NAMALWA (cell line): ENCODE measurements around the gene HEATR5A.
"Not testable (repeated sequence)": the region's sequence is repeated elsewhere in the genome, so short reads cannot be mapped to it uniquely, and the experiment has no call there.

Experiments used
- DNase-seq: peaks from one replicate; pipeline ENCODE4 v3.0.0-alpha.2; 2015; ENCODE audit warnings: low spot score

Gene HEATR5A

GRCh38 chr14:31326111-31326510, 94.2 kb downstream of the HEATR5A start:
- peak; percentile 33 for DNase-seq

GRCh38 chr14:31323419-31323818, 96.9 kb downstream of the HEATR5A start:
- DNase-seq: no peak

- no peak for DNase-seq
Measured at GRCh38 chr14:31320922-31321766, 99.2 kb downstream of the HEATR5A start.

- DNase-seq: no peak
Measured at GRCh38 chr14:31320216-31320615, 100.1 kb downstream of the HEATR5A start.

GRCh38 chr14:31319701-31320100, 100.6 kb downstream of the HEATR5A start:
- DNase-seq: no peak

- no peak for DNase-seq
Measured at GRCh38 chr14:31312934-31313333, 107.4 kb downstream of the HEATR5A start.

- not testable (repeated sequence) for DNase-seq
Measured at GRCh38 chr14:31312370-31312769, 108.0 kb downstream of the HEATR5A start.

GRCh38 chr14:31307618-31308017, 112.7 kb downstream of the HEATR5A start:
- DNase-seq: no peak

- DNase-seq: no peak
Measured at GRCh38 chr14:31307198-31307597, 113.2 kb downstream of the HEATR5A start.

- DNase-seq: no peak
Measured at GRCh38 chr14:31303654-31304053, 116.7 kb downstream of the HEATR5A start.

- DNase-seq: no peak
Measured at GRCh38 chr14:31300883-31301282, 119.5 kb downstream of the HEATR5A start.

- no peak for DNase-seq
Measured at GRCh38 chr14:31300296-31300695, 120.1 kb downstream of the HEATR5A start.

- DNase-seq: no peak
Measured at GRCh38 chr14:31297701-31298344, 122.5 kb downstream of the HEATR5A start.

- no peak for DNase-seq
Measured at GRCh38 chr14:31297112-31297511, 123.2 kb downstream of the HEATR5A start.

- no peak for DNase-seq
Measured at GRCh38 chr14:31294746-31295405, 125.5 kb downstream of the HEATR5A start.

- DNase-seq: no peak
Measured at GRCh38 chr14:31292937-31293616, 127.3 kb downstream of the HEATR5A start.

GRCh38 chr14:31291210-31291609, 129.1 kb downstream of the HEATR5A start:
- DNase-seq: no peak

GRCh38 chr14:31287294-31287972, 132.9 kb downstream of the HEATR5A start:
- DNase-seq: no peak

- DNase-seq: no peak
Measured at GRCh38 chr14:31286456-31287293, 133.7 kb downstream of the HEATR5A start.

- DNase-seq: no peak
Measured at GRCh38 chr14:31283578-31284252, 136.6 kb downstream of the HEATR5A start.
